Effector memory CD8-positive, alpha-beta T cell (primary cell): ENCODE results near the gene CFI.

Source experiments
- ATAC-seq: fragments of 150-1000 bp; cut with Tn5 transposase; replicated peaks from 2 replicates; pipeline ENCODE4 v1.10.0; 2021; ENCODE audit warnings: mild to moderate bottlenecking, moderate library complexity
- DNase-seq, 3 experiments: peaks; one replicate each; pipeline ENCODE4 v3.0.0; 2021
- H3K27ac Mint-ChIP-seq, 2 donors: one replicate each; pipeline ENCODE4 v1.8.0; 2022; ENCODE audit warnings: mild to moderate bottlenecking in 2 of 2, mixed read lengths in 2 of 2, moderate library complexity in 2 of 2
- H3K27me3 Mint-ChIP-seq, 2 donors: one replicate each; pipeline ENCODE4 v1.8.0; 2022; ENCODE audit warnings: mixed read lengths in 2 of 2
- H3K36me3 Mint-ChIP-seq: one replicate; pipeline ENCODE4 v1.8.0; 2022; ENCODE audit warnings: mild to moderate bottlenecking, moderate library complexity, mixed read lengths; ENCODE audit not compliant: insufficient read depth
- H3K4me1 Mint-ChIP-seq, 2 donors: one replicate each; pipeline ENCODE4 v1.8.0; 2022; ENCODE audit warnings: low read depth in 2 of 2, mixed read lengths in 2 of 2
- H3K4me3 Mint-ChIP-seq, 2 donors: one replicate each; pipeline ENCODE4 v1.8.0; 2022; ENCODE audit warnings: mild to moderate bottlenecking in 2 of 2, mixed read lengths in 2 of 2, moderate library complexity in 2 of 2
- H3K9me3 Mint-ChIP-seq, 2 donors: one replicate each; pipeline ENCODE4 v1.8.0; 2022; ENCODE audit warnings: mixed read lengths in 2 of 2
- total RNA-seq, 9 experiments: gene quantifications; one replicate each; lab custom pipeline; 2026; lab: John Stamatoyannopoulos, UW

CFI gene
- 0 to 0.18 (median 0) reads per million in 9 experiments for total RNA-seq

- no peak within 1 kb of the TSS for H3K4me3 Mint-ChIP-seq
- no peak for ATAC-seq
- peaks cover 7 to 23% of the 10 kb centered on the region in 2 donors for H3K27me3 Mint-ChIP-seq
- no peaks in the 10 kb centered on the region for H3K36me3 Mint-ChIP-seq
- no peak for DNase-seq
- no peaks in the 10 kb centered on the region for H3K4me1 Mint-ChIP-seq
- no peaks in the 10 kb centered on the region for H3K9me3 Mint-ChIP-seq
- no peak within 1 kb of the TSS for H3K27ac Mint-ChIP-seq
Measured at GRCh38 chr4:109801895-109802319, at the start of gene CFI. Gene CFI, minus strand, starts transcription at chr4:109801999. Its CDS starts 28 bp downstream, at chr4:109801971.

GRCh38 chr4:109850601-109851000 is 48.8 kb upstream of the CFI start:
- no peak for DNase-seq
- Mint-ChIP-seq H3K27ac (no peak overlapping the region), H3K9me3 (peaks cover 0 to 3% of the 10 kb centered on the region in 2 donors), H3K4me1 (no peaks in the 10 kb centered on the region), H3K27me3 (no peaks in the 10 kb centered on the region), H3K36me3 (no peaks in the 10 kb centered on the region), H3K4me3 (no peak overlapping the region)
- no peak for ATAC-seq

- ATAC-seq (no peak), DNase-seq (no peak)
- no peaks in the 10 kb centered on the region for H3K9me3 Mint-ChIP-seq
- H3K27ac Mint-ChIP-seq = no peak overlapping the region
- H3K4me1 Mint-ChIP-seq = no peaks in the 10 kb centered on the region
- H3K27me3 Mint-ChIP-seq = no peaks in the 10 kb centered on the region
- no peaks in the 10 kb centered on the region for H3K36me3 Mint-ChIP-seq
- H3K4me3 Mint-ChIP-seq = no peak overlapping the region
Measured at GRCh38 chr4:109848501-109848900, 46.7 kb upstream of the CFI start.

- Mint-ChIP-seq H3K4me1 (no peaks in the 10 kb centered on the region), H3K36me3 (peaks cover 4% of the 10 kb centered on the region)
Measured at GRCh38 chr4:109847896-109848442, 46.2 kb upstream of the CFI start, which contains the start of gene LRIT3. Gene LRIT3, plus strand, starts transcription at chr4:109848107. Its CDS starts 95 bp downstream, at chr4:109848202.

GRCh38 chr4:109846395-109847098 is 44.7 kb upstream of the CFI start:
- Mint-ChIP-seq H3K36me3 (peaks cover 5% of the 10 kb centered on the region), H3K4me1 (no peaks in the 10 kb centered on the region), H3K27ac (no peak overlapping the region), H3K4me3 (no peak overlapping the region), H3K9me3 (no peaks in the 10 kb centered on the region), H3K27me3 (no peaks in the 10 kb centered on the region)
- DNase-seq (no peak), ATAC-seq (no peak)

More at GRCh38 chr4:109847896-109848442, 46.2 kb upstream of the CFI start, which contains the start of gene LRIT3:
- H3K27ac Mint-ChIP-seq = no peak within 1 kb of the TSS
- no peak for DNase-seq
- no peak within 1 kb of the TSS for H3K4me3 Mint-ChIP-seq
- no peak for ATAC-seq
- no peaks in the 10 kb centered on the region for H3K9me3 Mint-ChIP-seq
- no peaks in the 10 kb centered on the region for H3K27me3 Mint-ChIP-seq

- no peaks in the 10 kb centered on the region for H3K4me1 Mint-ChIP-seq
- no peak for DNase-seq
- no peaks in the 10 kb centered on the region for H3K27me3 Mint-ChIP-seq
- ATAC-seq = no peak
- no peaks in the 10 kb centered on the region for H3K36me3 Mint-ChIP-seq
- H3K4me3 Mint-ChIP-seq = no peak overlapping the region
- H3K9me3 Mint-ChIP-seq = no peaks in the 10 kb centered on the region
- H3K27ac Mint-ChIP-seq = no peak overlapping the region
Measured at GRCh38 chr4:109836985-109837384, 35.2 kb upstream of the CFI start.

- ATAC-seq = no peak
- DNase-seq = no peak
- Mint-ChIP-seq H3K4me3 (no peak overlapping the region), H3K27me3 (no peaks in the 10 kb centered on the region), H3K27ac (no peak overlapping the region), H3K4me1 (no peaks in the 10 kb centered on the region), H3K36me3 (no peaks in the 10 kb centered on the region), H3K9me3 (no peaks in the 10 kb centered on the region)
Measured at GRCh38 chr4:109833756-109834155, 32.0 kb upstream of the CFI start.

- Mint-ChIP-seq H3K36me3 (peaks cover 12% of the 10 kb centered on the region), H3K27ac (no peak within 1 kb of the TSS), H3K9me3 (no peaks in the 10 kb centered on the region), H3K4me1 (no peaks in the 10 kb centered on the region), H3K4me3 (no peak within 1 kb of the TSS), H3K27me3 (no peaks in the 10 kb centered on the region)
- no peak for DNase-seq
- ATAC-seq = no peak
Measured at GRCh38 chr4:109827672-109828071, 25.9 kb upstream of the CFI start, which contains the start of gene RRH. Gene RRH, plus strand, starts transcription at chr4:109827972. Its CDS starts 56 bp downstream, at chr4:109828028.

- H3K36me3 Mint-ChIP-seq = peaks cover 20% of the 10 kb centered on the region
- ATAC-seq (peak; percentile 61), DNase-seq (no peak)
- H3K4me3 Mint-ChIP-seq = no peak overlapping the region
- H3K4me1 Mint-ChIP-seq = no peaks in the 10 kb centered on the region
- no peaks in the 10 kb centered on the region for H3K27me3 Mint-ChIP-seq
- no peak overlapping the region for H3K27ac Mint-ChIP-seq
- no peaks in the 10 kb centered on the region for H3K9me3 Mint-ChIP-seq
Measured at GRCh38 chr4:109826719-109827118, 24.9 kb upstream of the CFI start.

GRCh38 chr4:109821185-109821584 is 19.4 kb upstream of the CFI start:
- H3K9me3 Mint-ChIP-seq = no peaks in the 10 kb centered on the region
- H3K27me3 Mint-ChIP-seq = no peaks in the 10 kb centered on the region
- no peak overlapping the region for H3K4me3 Mint-ChIP-seq
- ATAC-seq (no peak), DNase-seq (no peak)
- peak overlapping the region in 1 of 2 donors; percentile 61 for H3K27ac Mint-ChIP-seq
- H3K4me1 Mint-ChIP-seq = peaks cover 20 to 38% of the 10 kb centered on the region in 2 donors
- peaks cover 36% of the 10 kb centered on the region for H3K36me3 Mint-ChIP-seq

- no peak for DNase-seq
- Mint-ChIP-seq H3K4me1 (peaks cover 26 to 45% of the 10 kb centered on the region in 2 donors), H3K27ac (peak overlapping the region; percentile 16 to 61), H3K4me3 (no peak overlapping the region), H3K36me3 (peaks cover 41% of the 10 kb centered on the region), H3K27me3 (no peaks in the 10 kb centered on the region), H3K9me3 (no peaks in the 10 kb centered on the region)
- no peak for ATAC-seq
Measured at GRCh38 chr4:109820563-109820962, 18.8 kb upstream of the CFI start.

GRCh38 chr4:109818268-109818667 is 16.5 kb upstream of the CFI start:
- peaks cover 34 to 51% of the 10 kb centered on the region in 2 donors for H3K4me1 Mint-ChIP-seq
- H3K4me3 Mint-ChIP-seq = no peak overlapping the region
- peak overlapping the region in 1 of 2 donors; percentile 49 for H3K27ac Mint-ChIP-seq
- no peaks in the 10 kb centered on the region for H3K27me3 Mint-ChIP-seq
- H3K9me3 Mint-ChIP-seq = no peaks in the 10 kb centered on the region
- ATAC-seq (no peak), DNase-seq (no peak)
- H3K36me3 Mint-ChIP-seq = peaks cover 44% of the 10 kb centered on the region

- H3K27ac Mint-ChIP-seq = peak overlapping the region; percentile 98
- H3K4me3 Mint-ChIP-seq = peak overlapping the region; percentile 87 to 96
- peaks cover 32% of the 10 kb centered on the region for H3K36me3 Mint-ChIP-seq
- DNase-seq (no peak), ATAC-seq (no peak)
- H3K4me1 Mint-ChIP-seq = peaks cover 34 to 51% of the 10 kb centered on the region in 2 donors
- no peaks in the 10 kb centered on the region for H3K27me3 Mint-ChIP-seq
- no peaks in the 10 kb centered on the region for H3K9me3 Mint-ChIP-seq
Measured at GRCh38 chr4:109816894-109817293, 15.1 kb upstream of the CFI start.

- H3K4me3 Mint-ChIP-seq = peak overlapping the region; percentile 87 to 96
- H3K36me3 Mint-ChIP-seq = peaks cover 28% of the 10 kb centered on the region
Measured at GRCh38 chr4:109816082-109816442, 14.3 kb upstream of the CFI start.

More at GRCh38 chr4:109816082-109816442, 14.3 kb upstream of the CFI start:
- Mint-ChIP-seq H3K27me3 (no peaks in the 10 kb centered on the region), H3K27ac (peak overlapping the region; percentile 98), H3K4me1 (peaks cover 33 to 50% of the 10 kb centered on the region in 2 donors), H3K9me3 (no peaks in the 10 kb centered on the region)
- DNase-seq (peak; percentile 48 to 55 (median 50)), ATAC-seq (peak; percentile 47)
